GM03348 (cell line): ENCODE data around the gene RRN3.
A peak's percentile ranks its signal among the peaks of the same experiment; 100 is the strongest.
"Not testable (repeated sequence)": the region's sequence is repeated elsewhere in the genome, so short reads cannot be mapped to it uniquely, and the experiment has no call there.

Experiments
- DNase-seq: peaks from one replicate; pipeline ENCODE4 v3.0.0; 2012; ENCODE audit warnings: low spot score

The RRN3 gene

DNA sequence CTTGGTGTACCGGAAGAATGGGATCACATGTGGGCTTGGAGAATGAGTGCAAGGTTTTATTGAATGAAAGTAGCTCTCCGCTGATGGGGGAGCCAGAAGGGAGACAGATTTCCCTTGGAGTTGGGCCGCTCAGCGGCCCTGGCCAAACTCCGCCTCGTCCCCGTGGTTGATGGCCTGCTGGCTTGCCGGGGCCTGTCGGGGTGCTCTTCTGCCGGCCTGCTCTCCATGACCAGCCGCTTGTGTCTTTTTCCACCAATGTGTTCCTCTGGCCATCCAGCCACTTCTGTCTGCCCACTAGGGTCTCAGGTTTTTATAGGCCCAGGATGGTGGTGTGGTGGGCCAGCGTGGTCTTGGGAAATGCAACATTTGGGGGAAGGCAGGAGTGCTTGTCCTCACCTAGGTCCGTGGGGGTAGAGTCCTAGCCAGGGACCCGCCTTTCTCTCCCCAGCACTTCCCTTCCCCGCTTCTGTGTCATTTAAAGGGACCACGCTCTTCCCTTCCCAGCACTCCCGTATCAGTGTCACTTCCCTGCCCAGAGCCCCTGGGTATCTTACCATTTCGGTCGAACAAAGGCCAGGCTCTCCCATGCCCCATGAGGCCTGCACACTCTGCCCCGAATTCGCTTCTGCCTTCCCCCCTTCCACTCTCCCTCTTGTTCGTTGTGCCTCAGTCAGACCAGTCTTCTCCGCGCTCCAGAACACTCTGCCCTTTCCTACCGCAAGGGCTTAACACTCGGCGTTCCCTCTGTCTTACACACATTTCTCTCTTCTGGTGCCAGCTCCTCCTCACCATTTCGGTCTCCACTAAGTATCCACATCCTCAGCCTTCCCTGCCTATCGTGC is 66.3 kb downstream of the RRN3 start:
- not testable (repeated sequence) for DNase-seq

DNA sequence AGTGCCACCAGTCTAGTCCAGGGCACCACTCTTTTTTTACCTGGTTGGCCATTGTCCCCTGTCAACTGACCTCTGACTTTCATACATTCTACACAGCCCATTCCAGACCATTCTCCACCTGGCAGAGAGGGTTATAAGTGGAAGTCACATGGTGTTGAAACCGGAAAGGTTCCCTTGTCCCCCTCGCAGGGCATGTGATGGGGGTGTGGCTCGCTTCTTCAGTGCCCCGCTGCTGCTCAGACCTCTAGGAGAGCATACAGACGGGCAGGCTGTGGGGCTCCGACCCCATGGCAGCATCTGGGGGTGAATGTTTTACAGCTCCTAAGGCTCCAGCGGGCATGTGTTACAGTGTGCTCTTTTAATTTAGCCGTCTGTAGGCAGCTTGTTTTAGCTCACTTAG is 67.0 kb downstream of the RRN3 start:
- not testable (repeated sequence) for DNase-seq

DNA sequence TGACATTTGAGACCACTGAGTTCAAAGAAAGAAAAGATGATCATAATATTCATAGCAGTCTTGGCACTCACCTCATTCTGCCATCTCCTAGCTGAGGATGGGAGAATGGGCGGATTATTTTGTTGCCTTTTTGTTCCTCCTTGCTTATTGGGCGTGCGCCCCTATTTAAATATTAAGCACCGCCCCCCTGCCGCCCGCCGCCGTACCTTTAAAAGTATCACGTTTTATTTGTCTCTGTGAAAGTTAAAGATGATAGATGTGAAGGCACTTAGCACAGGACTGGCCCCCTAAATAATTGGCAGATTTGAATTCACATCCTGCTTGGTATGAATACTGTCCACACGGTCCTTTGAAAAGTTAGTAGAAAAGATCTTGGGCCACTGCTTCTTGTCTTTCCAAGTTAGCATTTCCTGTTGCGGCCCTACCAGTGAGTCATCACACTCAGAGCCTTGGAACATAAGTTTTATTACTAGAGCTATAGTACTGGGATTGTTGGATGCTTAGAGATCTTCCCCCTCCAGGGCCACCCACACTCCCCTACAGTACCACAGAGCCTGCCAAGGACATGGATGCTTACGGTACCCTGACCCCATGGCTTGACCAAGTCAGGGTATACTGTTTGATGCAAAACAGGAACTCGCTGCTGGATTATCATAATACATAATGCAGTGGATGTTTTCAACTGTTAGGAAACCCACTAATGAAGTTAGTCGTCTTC is 68.7 kb downstream of the RRN3 start:
- DNase-seq: peak; percentile 40

DNA sequence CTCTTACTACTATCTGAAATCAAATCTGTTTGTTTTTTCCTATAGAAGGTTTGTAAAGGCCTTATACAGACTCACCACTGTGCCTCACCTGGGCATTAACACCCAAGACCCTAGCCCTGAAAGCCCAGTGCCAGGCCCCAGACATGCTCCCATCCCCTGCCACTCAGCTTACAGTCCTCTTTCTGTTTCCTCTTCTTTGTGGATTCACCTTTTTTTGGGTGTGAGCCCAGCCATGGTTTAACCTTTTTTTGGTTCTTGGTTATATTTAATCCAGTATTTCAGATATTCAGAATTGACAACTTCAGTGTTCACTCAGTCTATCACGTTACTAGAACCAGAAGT is 69.2 kb downstream of the RRN3 start:
- DNase-seq: not testable (repeated sequence)

DNA sequence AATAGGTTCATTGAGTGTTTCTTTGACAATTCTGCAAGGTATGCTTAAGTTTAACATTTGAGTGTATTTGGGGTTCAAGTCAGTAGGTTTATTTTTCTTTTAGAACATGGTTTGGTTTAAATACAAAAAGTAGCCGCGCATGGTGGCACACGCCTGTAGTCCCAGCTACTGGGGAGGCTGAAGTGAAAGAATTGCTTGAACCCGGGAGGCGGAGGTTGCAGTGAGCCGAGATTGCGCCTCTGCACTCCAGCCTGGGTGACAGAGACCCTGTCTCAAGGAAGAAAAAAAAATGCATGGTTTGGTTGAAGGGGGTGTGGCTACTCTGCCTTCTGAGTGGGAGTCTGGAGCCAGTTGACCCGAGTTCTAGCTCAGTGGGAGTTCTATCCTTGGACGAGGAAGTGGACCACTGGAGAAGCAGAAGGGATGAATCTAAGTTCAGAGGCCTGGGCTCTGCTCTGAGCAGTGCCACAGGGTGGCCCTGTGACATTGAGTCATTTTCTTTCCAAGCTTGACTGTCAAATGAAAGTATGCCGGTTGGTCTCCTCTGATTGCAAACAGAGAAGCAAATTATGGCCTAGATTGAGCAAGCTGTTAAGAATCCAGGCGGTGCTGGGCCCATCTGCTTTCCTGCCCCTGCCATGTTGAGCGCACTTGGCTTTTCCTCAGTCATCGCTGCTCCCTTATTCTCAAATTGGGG is 70.5 kb downstream of the RRN3 start:
- DNase-seq: not testable (repeated sequence)

DNA sequence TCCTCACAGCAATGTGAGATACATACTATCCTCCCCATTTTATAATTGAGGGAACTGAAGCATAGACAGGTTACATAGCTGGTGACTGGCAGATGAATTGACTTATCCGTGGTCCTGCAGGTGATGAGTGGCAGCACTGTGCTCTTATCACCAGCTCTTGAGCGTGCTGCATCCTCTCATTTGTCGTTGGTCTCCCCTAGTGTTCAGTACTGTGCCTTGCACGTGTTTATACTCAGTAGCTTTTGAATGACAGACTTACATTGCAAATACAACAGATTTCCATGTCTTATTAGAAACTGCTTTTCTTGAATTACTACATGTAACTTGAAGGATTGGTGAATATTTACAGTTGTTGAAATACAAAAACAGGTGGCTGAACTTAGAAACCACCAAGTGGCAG is 71.9 kb downstream of the RRN3 start:
- not testable (repeated sequence) for DNase-seq

DNA sequence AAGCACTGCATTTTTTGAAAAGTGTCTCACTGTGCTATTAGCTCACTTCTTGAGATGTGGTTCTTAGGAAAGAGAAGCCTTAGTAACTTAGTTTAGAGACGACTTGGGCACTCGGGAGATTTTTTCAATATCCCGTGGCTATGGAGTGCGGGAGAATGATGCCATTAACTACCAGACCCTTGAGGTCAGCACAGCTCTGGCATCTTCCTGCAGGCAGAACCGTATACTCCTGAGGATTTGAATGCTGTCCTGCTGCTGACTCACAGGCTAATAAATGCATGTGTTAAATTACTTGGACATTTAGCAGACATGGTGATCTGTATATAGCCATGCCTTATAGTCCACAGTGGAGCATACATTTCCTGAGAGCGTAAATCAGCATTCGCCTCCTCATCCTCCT is 72.6 kb downstream of the RRN3 start:
- DNase-seq: peak; percentile 26

DNA sequence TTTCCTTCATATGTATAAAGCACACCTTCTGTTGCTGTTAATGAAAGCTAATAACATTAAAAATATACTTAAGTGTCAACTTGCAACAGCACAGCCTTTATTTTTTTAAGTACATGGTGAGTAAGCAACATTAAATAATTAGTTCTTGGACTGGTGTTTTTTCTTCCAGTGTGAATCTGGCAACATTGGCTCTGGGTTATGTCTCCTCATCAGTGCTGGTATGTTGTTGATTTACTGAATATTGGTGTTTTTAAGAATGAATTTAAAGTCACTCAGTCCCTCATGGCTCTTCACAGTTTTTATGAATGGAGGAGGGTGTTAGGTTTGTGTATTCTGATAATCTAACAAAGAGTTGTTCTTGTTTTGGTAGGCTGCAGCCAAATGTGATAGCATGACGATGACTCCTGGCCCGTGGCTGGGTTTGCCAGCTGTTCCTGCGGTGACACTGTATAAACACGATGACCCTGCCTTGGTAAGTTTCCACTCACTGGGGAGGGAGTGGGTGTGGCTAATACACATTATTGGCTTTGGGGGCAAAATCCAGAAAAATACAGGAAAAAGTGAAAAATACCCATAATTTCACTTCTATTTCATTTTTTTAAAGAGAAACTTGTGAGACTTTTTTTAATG is 77.0 kb downstream of the RRN3 start:
- not testable (repeated sequence) for DNase-seq

DNA sequence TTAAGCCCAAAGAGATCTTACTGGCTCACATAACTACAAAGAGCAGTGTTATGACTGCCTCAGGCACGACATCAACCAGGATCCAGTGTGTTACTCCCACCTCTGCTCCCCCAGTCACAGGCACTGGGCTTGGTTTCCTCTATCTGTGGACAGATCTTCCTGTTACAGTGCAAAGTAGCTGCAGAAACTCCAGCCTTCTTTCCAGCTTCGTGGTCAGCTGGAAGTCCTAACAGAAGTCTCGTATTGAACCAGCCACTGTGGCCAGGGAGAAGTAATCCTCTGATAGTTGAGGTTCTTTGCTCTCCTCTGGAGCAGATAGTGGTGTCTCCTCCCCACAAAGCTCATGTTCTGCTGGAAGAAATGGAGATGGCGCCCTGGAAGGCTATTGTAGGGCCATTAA is 77.7 kb downstream of the RRN3 start:
- DNase-seq: not testable (repeated sequence)

DNA sequence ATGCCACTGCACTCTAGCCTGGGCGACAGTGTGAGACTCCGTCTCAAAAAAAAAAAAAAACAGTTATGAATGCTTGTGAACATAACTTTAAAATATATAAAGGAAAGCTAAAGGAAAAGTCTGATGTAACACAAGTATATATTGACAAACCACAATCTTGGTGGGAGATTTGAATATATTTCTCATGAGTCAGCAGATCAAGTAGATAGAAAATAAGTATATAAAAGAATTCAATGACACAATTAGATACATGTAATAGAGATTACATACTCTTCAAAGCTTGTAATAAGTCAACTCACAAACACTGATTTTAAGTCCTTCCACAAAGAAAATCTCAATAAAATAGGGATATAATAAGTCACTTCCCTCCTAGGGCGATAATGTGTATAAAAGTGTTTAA is 78.4 kb downstream of the RRN3 start:
- DNase-seq: not testable (repeated sequence)

DNA sequence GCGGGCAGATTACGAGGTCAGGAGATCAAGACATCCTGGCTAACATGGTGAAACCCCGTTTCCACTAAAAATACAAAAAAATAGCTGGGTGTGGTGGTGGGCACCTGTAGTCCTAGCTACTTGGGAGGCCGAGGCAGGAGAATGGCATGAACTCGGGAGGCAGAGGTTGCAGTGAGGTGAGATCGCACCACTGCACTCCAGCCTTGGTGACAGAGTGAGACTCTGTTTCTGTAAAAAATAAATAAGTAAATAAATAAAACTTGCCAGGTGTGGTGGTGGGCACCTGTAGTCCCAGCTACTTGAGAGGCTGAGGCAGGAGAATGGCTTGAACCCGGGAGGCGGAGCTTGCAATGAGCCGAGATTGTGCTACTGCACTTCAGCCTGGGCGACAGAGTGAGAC is 81.1 kb downstream of the RRN3 start:
- not testable (repeated sequence) for DNase-seq
